Uterus (tissue), 2 donors: ENCODE measurements around the gene SLC35F3.

ENCODE experiments used
- CTCF ChIP-seq, 4 experiments: fragments of 200-600 bp in 2 of 4; fragments of 450-650 bp in 2 of 4; sonication (generic) in 2 of 4; IDR thresholded peaks; one replicate each; pipeline ENCODE4 v1.5.1; 2016 to 2019; ENCODE audit warnings: antibody characterized with exemption in 4 of 4, mild to moderate bottlenecking in 2 of 4, moderate library complexity in 1 of 4
- POLR2A ChIP-seq, 2 donors: fragments of 450-650 bp; IDR thresholded peaks; one replicate each; pipeline ENCODE4 v1.6.1; 2016; ENCODE audit warnings: antibody characterized with exemption in 2 of 2, mild to moderate bottlenecking in 1 of 2, moderate library complexity in 1 of 2

- TF ChIP-seq CTCF (IDR thresholded peaks at IDR 0.05), result no peak
- TF ChIP-seq POLR2A (IDR thresholded peaks at IDR 0.05), result no peak
Measured at GRCh38 chr1:234188454-234188792, 283.9 kb downstream of the SLC35F3 start.
